HG03196 (cell line): Measurements from ENCODE around the gene PNPLA7.

ENCODE experiments used
- ATAC-seq: cut with Tn5 transposase; IDR thresholded peaks from one replicate; pipeline ENCODE4 v1.9.1; 2021; ENCODE audit not compliant: unreplicated experiment

Gene PNPLA7

DNA sequence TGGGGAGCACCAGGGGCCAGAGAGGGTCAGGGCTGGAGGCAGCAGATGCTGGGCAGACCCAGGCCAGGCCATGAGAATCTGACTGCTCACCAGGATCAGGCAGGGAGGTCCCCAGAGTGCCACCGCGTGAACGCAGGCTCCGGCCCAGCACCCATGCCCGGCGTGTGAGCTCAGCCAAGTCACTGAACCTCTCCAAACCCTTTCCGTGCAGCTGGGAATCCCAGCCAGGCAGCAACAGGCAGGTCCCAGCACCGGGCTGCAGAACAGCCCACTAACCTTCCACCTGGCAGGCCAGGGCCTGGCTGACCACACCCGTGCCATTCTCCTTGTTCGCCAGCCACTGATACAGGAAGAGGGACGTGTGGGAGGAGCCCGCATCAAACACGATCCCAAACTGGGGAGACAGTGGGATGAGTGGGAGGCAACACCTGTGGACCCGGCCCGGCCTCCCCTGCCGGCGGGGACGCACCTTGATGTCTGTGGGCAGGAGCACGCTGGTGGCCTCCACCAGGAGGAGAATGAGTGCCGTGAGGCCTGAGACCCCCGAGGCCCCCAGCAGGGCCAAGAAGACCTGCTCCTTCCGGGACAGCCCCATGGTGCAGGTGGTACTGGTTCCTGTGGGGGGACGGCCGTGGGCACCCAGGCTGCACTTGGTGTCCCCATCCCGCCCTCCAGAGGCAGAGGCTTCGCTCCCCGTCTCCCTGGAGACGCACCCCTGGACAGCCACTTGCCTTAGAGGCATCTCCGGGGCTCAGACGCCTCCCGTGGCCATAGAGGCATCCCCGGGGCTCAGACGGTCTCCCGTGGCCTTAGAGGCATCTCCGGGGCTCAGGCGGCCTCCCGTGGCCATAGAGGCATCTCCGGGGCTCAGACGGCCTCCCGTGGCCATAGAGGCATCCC lies 112.3 kb downstream of the PNPLA7 start:
- no peak for ATAC-seq

- no peak for ATAC-seq
These were observed 113.2 kb downstream of the PNPLA7 start for GRCh38 chr9:137436761-137437600.

GRCh38 chr9:137435980-137436760 lies 114.0 kb downstream of the PNPLA7 start:
- ATAC-seq, result no peak

- ATAC-seq, result no peak
These were observed 114.8 kb downstream of the PNPLA7 start for GRCh38 chr9:137435381-137435891.

GRCh38 chr9:137434498-137435380 lies 115.5 kb downstream of the PNPLA7 start:
- no peak for ATAC-seq

GRCh38 chr9:137433916-137434431 lies 116.2 kb downstream of the PNPLA7 start:
- no peak for ATAC-seq

GRCh38 chr9:137433349-137433915 lies 116.8 kb downstream of the PNPLA7 start:
- ATAC-seq, result no peak

DNA sequence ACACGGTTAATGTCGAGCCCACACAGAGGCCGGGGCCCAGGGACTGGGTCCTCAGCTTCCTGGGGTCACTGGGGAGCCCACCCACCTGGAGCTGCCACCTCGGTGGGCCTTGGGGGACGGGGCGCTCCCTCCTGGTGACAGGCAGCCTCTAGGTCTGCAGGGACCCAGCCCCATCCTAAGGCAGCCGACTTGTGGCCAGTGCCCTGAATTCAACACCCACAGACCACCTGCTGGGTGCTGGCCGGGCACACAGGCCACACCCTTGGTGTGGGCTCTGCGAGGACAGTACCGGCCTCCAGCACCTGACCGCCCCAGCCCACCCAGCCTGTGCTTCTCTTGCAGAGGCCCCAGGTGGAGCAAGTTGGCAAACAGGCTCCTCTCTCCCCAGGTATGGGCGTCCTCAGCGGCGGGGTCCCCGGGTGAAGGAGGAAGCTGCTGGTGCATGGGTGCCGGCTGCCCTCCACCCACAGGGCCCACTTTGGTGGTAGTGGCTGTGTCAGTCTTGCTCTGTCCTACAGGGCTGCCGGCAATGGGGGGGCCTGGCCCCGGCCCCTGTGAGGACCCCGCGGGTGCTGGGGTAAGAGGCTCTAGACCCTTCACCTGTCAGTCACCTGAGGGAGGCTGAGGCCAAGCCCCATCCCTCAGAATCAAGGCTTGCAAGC lies 117.4 kb downstream of the PNPLA7 start:
- ATAC-seq, result no peak

- ATAC-seq, result no peak
These were observed 118.7 kb downstream of the PNPLA7 start for GRCh38 chr9:137431416-137431931.

DNA sequence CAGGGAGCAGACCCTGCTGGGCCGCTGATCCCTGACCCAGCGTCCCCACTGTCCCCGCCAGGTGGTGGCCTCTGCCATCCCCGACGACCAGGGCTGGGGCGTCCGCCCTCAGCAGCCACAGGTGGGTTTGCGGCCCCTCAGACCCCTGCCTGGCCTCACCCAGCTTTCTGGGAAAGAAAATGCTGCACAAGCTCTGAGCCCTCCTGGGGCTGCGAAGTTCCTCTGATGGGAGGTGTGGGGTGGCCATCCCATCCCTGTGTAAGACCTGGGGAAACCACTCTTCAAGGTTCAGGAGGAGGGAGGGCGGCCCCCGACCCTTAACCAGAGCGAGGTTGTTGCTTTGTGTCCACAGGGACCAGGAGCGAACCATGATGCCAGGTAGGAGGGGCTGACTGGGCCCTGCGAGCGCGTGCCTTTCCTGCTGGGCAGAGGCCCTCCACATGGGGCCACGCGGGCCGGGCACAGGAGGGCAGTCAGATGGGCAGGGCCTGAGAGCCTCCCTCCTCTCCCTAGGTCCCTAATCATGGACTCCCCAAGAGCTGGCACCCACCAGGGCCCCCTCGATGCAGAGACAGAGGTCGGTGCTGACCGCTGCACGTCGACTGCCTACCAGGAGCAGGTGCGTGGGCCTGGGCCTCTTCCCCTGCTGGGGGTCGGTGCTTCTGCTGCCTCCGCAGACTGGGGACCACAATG lies 119.3 kb downstream of the PNPLA7 start:
- ATAC-seq, result no peak

GRCh38 chr9:137429974-137430722 lies 120.1 kb downstream of the PNPLA7 start:
- ATAC-seq, result no peak

DNA sequence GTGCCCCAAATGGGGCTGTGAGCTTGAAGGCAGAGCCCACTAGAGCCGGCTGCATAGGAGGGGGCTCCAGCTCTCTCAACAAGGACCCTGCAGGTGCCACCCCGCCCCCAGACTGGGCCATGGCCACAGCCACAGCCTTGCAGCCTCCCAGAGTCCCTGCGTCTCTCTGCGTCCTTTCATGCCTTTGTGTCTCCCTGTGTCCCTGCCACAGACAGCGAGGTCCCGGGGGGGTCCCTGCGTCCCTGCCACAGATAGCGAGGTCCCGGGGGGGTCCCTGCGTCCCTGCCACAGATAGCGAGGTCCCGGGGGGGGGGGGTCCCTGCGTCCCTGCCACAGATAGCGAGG lies 120.7 kb downstream of the PNPLA7 start:
- ATAC-seq, result no peak

DNA sequence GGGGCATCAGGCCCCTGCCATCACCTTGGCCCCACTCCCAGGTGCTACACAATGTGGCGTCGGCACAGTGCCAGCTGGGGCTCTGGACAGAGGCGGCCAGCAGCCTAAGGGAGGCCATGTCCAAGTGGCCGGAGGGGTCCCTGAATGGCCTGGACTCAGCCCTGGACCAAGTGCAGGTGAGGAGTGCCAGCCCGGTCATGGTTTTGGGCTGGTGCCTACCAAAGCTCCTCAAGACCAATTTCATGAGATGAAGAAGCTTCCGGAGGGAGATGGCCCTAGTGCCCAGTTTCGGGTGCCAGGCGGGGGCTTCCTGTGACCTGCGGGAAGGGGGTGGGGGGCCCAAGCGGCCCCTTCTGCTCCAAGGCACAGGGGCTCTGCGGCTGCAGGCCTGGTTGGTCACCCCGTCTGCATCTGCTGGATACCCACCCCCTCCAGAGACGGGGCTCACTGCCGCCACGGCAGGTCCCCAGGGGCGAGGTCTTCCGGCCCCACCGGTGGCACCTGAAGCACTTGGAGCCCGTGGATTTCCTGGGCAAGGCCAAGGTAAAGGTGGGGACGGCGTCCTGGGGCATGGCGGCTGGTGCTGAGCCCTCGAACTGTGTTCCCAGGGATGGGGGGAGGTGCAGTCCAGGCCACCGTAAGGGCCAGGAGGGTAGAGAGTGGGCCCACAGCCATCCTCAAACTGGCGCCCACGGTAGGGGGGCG lies 121.2 kb downstream of the PNPLA7 start:
- ATAC-seq, result no peak

DNA sequence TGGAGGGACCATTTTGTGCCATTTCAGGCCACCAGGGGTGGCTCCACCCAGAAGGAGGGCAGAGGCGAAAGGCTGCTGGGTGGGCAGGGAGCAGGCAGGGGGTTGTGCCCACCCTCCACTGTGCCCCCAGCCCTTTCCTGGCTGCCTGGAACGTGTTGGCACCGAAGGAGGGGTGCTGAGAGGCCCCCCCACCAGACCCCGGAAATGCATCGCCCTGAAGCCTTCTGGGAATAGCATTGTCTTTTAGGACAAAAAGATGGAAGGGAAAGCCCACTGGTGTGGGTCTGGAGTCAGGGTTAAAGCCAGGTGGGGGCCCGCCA lies 121.9 kb downstream of the PNPLA7 start:
- no peak for ATAC-seq

GRCh38 chr9:137427454-137428310 lies 122.5 kb downstream of the PNPLA7 start:
- ATAC-seq, result no peak

DNA sequence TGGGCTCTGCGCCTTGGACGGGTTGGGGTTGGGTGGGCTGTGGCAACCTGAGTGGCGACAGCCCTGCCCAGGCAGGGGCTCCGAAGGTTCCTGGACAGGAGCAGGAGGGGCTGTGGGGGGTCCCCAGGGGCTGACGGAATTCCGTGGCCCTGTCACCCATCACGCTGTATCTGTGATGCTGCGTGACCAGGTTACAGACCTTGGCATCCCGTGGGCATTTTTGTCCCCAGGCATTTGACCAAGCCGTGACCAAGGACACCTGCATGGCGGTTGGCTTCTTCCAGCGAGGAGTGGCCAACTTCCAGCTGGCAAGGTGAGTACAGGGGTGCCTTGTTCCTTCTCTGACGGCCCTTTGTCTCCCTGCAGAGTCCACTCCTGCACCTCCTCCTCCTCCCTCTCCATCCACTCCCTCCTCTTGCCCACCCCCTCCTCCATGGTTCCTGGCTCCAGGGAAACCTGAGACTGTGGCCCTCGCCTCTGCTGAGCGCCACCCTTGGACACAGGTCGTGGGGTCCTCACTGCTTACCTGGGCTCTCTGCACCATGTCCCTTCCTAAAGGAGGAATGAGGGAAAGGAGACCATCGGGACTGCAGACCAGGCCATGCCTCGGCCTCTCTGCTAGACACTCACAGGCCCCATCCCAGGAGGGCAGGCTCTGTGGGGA lies 124.1 kb downstream of the PNPLA7 start:
- ATAC-seq, result no peak
